ENCODE data around the gene RNF141. TPM values are rescaled to one million over a fixed set of nuclear protein-coding genes. Genes with fewer than 3 reads are reported as not detected.

The RNF141 gene
- total and polyA plus RNA-seq, 2 donors (not counting 1 experiment from before 2014, with no cell fraction given), result 32.5 to 43.5 TPM

DNA sequence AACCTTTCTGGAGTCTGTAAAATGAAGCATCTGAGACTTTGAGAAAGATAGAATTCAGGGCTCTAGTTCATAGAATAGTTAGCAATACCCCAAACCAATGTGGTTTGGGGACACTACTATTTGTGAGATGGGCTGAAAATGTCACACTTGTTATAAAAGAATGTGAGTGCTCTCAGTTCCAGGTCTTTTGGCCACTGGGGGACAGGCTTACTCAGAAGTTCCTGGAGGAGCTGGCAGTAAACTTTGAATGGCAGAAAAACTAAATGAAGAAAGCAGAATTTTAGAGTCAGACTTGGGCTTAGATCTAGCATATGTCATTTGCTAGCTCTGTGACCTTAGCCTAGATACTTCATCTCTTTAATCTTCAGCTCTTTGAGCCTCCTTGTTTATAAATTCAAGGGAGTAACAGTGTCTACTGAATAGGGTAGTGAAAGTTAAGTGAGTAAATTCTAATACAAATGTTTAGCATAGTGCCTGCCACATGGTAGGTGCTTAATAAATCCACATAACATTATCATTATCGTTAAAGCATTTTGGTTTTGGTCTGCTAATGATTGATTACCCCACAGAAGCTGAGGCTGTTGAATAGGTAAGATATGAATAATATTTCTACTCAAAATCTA, 23.8 kb upstream of the RNF141 start:
- Histone ChIP-seq H3K79me2 (ENCODE audit: control insufficient read depth, insufficient read depth, low read length) (no peaks in the 10 kb centered on the region), H2AFZ (ENCODE audit: low read length) (no peak overlapping the region), H3K36me3 (ENCODE audit: control insufficient read depth, insufficient read depth, low read length) (no peaks in the 10 kb centered on the region), H3K4me3 (replicated peaks in 1 of 4; ENCODE audit: control extremely low read depth in 1 of 4, insufficient read depth in 1 of 4, low read depth in 3 of 4, low read length in 4 of 4) (no peak overlapping the region), H3K4me2 (ENCODE audit: extremely low read depth, insufficient read depth, low read length) (no peak overlapping the region), H3K4me1 (ENCODE audit: control insufficient read depth, extremely low read depth, insufficient read depth, low read length) (no peaks in the 10 kb centered on the region), H3K27ac (ENCODE audit: insufficient read depth, low read length) (no peak overlapping the region), H4K20me1 (ENCODE audit: control insufficient read depth, extremely low read depth, insufficient read depth, low read length) (no peaks in the 10 kb centered on the region), H3K9ac (ENCODE audit: insufficient read depth, low read length) (no peak overlapping the region), H3K9me3 (ENCODE audit: control insufficient read depth, insufficient read depth, low read depth, low read length) (no peaks in the 10 kb centered on the region), H3K27me3 (ENCODE audit: control insufficient read depth, insufficient read depth, low read length) (no peaks in the 10 kb centered on the region)
- no peak for TF ChIP-seq EZH2 (IDR thresholded peaks at IDR 0.05; ENCODE audit: low read length, missing control alignments)
- TF ChIP-seq CTCF (conservative IDR thresholded peaks at IDR 0.05 in 1 of 2, IDR thresholded peaks at IDR 0.05 in 1 of 2; ENCODE audit: low read depth in 1 of 2, low read length in 2 of 2), result peak; percentile 27 to 49
- DNase-seq (ENCODE audit: low read depth in 2 of 2), result peak in 1 of 2 donors; percentile 48

GRCh38 chr11:10564030-10564429, 23.0 kb upstream of the RNF141 start:
- Histone ChIP-seq H3K4me1 (ENCODE audit: control insufficient read depth, extremely low read depth, insufficient read depth, low read length) (no peaks in the 10 kb centered on the region), H4K20me1 (ENCODE audit: control insufficient read depth, extremely low read depth, insufficient read depth, low read length) (no peaks in the 10 kb centered on the region), H3K27me3 (ENCODE audit: control insufficient read depth, insufficient read depth, low read length) (no peaks in the 10 kb centered on the region), H3K27ac (ENCODE audit: insufficient read depth, low read length) (no peak overlapping the region), H3K4me3 (replicated peaks in 1 of 4; ENCODE audit: control extremely low read depth in 1 of 4, insufficient read depth in 1 of 4, low read depth in 3 of 4, low read length in 4 of 4) (no peak overlapping the region), H3K9me3 (ENCODE audit: control insufficient read depth, insufficient read depth, low read depth, low read length) (no peaks in the 10 kb centered on the region), H2AFZ (ENCODE audit: low read length) (no peak overlapping the region), H3K79me2 (ENCODE audit: control insufficient read depth, insufficient read depth, low read length) (no peaks in the 10 kb centered on the region), H3K4me2 (ENCODE audit: extremely low read depth, insufficient read depth, low read length) (no peak overlapping the region), H3K36me3 (ENCODE audit: control insufficient read depth, insufficient read depth, low read length) (no peaks in the 10 kb centered on the region), H3K9ac (ENCODE audit: insufficient read depth, low read length) (no peak overlapping the region)
- DNase-seq (ENCODE audit: low read depth in 2 of 2), result no peak
- TF ChIP-seq CTCF (conservative IDR thresholded peaks at IDR 0.05 in 1 of 2, IDR thresholded peaks at IDR 0.05 in 1 of 2; ENCODE audit: low read depth in 1 of 2, low read length in 2 of 2), result no peak
- TF ChIP-seq EZH2 (IDR thresholded peaks at IDR 0.05; ENCODE audit: low read length, missing control alignments), result no peak

DNA sequence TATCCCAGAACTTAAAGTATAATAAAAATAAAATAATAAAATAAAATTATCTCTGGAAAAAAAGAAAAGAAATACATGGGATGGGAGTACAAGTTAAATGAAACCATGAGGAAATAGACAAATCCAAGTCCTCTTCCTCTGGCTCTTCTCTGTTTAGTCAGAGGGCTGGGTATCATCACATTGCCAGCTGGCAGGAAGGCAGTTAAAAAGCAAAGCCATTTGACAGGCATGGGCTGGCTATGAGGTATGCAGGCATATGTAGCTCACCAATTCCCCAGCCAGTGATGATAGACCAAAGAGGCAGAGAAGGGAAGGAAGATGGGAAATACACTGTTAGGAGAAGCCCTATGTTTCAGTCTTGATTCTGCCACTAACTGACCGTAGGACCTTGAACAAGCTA, 21.0 kb upstream of the RNF141 start:
- Histone ChIP-seq H3K27me3 (ENCODE audit: control insufficient read depth, insufficient read depth, low read length) (no peaks in the 10 kb centered on the region), H3K36me3 (ENCODE audit: control insufficient read depth, insufficient read depth, low read length) (no peaks in the 10 kb centered on the region), H3K9me3 (ENCODE audit: control insufficient read depth, insufficient read depth, low read depth, low read length) (no peaks in the 10 kb centered on the region), H3K27ac (ENCODE audit: insufficient read depth, low read length) (no peak overlapping the region), H3K4me3 (replicated peaks in 1 of 4; ENCODE audit: control extremely low read depth in 1 of 4, insufficient read depth in 1 of 4, low read depth in 3 of 4, low read length in 4 of 4) (no peak overlapping the region), H3K79me2 (ENCODE audit: control insufficient read depth, insufficient read depth, low read length) (no peaks in the 10 kb centered on the region), H3K4me1 (ENCODE audit: control insufficient read depth, extremely low read depth, insufficient read depth, low read length) (no peaks in the 10 kb centered on the region), H2AFZ (ENCODE audit: low read length) (no peak overlapping the region), H4K20me1 (ENCODE audit: control insufficient read depth, extremely low read depth, insufficient read depth, low read length) (no peaks in the 10 kb centered on the region), H3K4me2 (ENCODE audit: extremely low read depth, insufficient read depth, low read length) (no peak overlapping the region), H3K9ac (ENCODE audit: insufficient read depth, low read length) (no peak overlapping the region)
- DNase-seq (ENCODE audit: low read depth in 2 of 2), result no peak
- TF ChIP-seq CTCF (conservative IDR thresholded peaks at IDR 0.05 in 1 of 2, IDR thresholded peaks at IDR 0.05 in 1 of 2; ENCODE audit: low read depth in 1 of 2, low read length in 2 of 2), result no peak
- no peak for TF ChIP-seq EZH2 (IDR thresholded peaks at IDR 0.05; ENCODE audit: low read length, missing control alignments)

Data from fibroblast of lung (primary cell).